Testis (tissue), 2 donors: ENCODE data around the gene ZBTB11.
"Not testable (repeated sequence)": the region's sequence is repeated elsewhere in the genome, so short reads cannot be mapped to it uniquely, and the experiment has no call there.

ENCODE experiments used
- POLR2A ChIP-seq: fragments of 450-650 bp; IDR thresholded peaks from one replicate; pipeline ENCODE4 v1.6.1; 2017; ENCODE audit warnings: antibody characterized with exemption, mild to moderate bottlenecking, moderate library complexity
- TF ChIP-seq, protein P1 (sequence below), 3 experiments: fragments of 450-650 bp in 2 of 3; fragments of 200-600 bp in 1 of 3; sonication (generic) in 1 of 3; IDR thresholded peaks; one replicate each; pipeline ENCODE4 v1.5.1; 2016 to 2019; ENCODE audit warnings: antibody characterized with exemption in 3 of 3, mild to moderate bottlenecking in 2 of 3, moderate library complexity in 1 of 3

DNA sequence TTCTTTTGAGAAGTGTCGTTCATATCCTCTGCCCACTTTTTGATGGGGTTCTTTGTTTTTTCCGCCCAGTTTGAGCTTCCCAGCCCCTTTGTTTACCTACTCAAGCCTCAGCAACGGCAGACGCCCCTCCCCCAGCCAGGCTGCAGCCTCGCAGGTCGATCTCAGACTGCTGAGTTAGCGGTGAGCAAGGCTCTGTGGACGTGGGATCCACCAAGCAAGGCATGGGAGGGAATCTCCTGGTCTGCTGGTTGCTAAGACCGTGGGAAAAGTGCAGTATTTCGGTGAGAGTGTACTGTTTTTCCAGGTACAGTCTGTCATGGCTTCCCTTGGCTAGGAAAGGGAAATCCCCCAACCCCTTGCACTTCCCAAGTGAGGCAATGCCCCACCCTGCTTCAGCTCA, 71.5 kb downstream of the ZBTB11 start:
- TF ChIP-seq, protein P1, sequence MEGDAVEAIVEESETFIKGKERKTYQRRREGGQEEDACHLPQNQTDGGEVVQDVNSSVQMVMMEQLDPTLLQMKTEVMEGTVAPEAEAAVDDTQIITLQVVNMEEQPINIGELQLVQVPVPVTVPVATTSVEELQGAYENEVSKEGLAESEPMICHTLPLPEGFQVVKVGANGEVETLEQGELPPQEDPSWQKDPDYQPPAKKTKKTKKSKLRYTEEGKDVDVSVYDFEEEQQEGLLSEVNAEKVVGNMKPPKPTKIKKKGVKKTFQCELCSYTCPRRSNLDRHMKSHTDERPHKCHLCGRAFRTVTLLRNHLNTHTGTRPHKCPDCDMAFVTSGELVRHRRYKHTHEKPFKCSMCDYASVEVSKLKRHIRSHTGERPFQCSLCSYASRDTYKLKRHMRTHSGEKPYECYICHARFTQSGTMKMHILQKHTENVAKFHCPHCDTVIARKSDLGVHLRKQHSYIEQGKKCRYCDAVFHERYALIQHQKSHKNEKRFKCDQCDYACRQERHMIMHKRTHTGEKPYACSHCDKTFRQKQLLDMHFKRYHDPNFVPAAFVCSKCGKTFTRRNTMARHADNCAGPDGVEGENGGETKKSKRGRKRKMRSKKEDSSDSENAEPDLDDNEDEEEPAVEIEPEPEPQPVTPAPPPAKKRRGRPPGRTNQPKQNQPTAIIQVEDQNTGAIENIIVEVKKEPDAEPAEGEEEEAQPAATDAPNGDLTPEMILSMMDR (IDR thresholded peaks at IDR 0.05) = not testable (repeated sequence)
- not testable (repeated sequence) for TF ChIP-seq POLR2A
